SK-N-SH (cell line): ENCODE measurements around the gene ADAMTS6. TPM values are rescaled to one million over a fixed set of nuclear protein-coding genes. Genes with fewer than 3 reads are reported as not detected.

ENCODE experiments used
- CTCF ChIA-PET: fragments of 300-600, 350-600 bp; formaldehyde crosslinking; extraction: SDS; loops from one replicate; lab custom pipeline; 2021; lab: Yijun Ruan, JAX
- POLR2A ChIA-PET: fragments of 350-600 bp; sonication (Branson Sonifier 250); formaldehyde crosslinking; extraction: SDS; loops from one replicate; lab custom pipeline; 2020; ENCODE audit warnings: antibody characterized with exemption, inconsistent platforms; lab: Yijun Ruan, JAX
- DNase-seq: peaks from one replicate; pipeline ENCODE4 v3.0.0; 2012
- H2AFZ ChIP-seq: fragments of 200-600 bp; sonication (generic); 2 replicates; pipeline ENCODE4 v1.8.1; 2016; ENCODE audit warnings: antibody characterized with exemption, mild to moderate bottlenecking, low read depth
- H3F3A ChIP-seq: fragments of 200-600 bp; sonication (generic); replicated peaks from 2 replicates; pipeline ENCODE3; 2016; ENCODE audit warnings: antibody characterized with exemption, mild to moderate bottlenecking; ENCODE audit not compliant: insufficient read depth
- H3K27ac ChIP-seq, 2 experiments: fragments of 200-500 bp in 1 of 2; fragments of 200-600 bp in 1 of 2; sonication (Bioruptor generic) in 1 of 2; sonication (generic), shearing (Covaris generic) in 1 of 2; 2 replicates each; pipeline versions ENCODE4 v1.5.1 to v1.6.1; 2014 to 2016; ENCODE audit warnings: low read depth in 2 of 2, inconsistent platforms in 1 of 2, low read length in 1 of 2, mild to moderate bottlenecking in 1 of 2, mixed read lengths in 1 of 2
- H3K27me3 ChIP-seq: fragments of 200-600 bp; sonication (generic), shearing (Covaris generic); 2 replicates; pipeline ENCODE4 v1.6.1; 2016; ENCODE audit warnings: mixed run types; ENCODE audit not compliant: insufficient read depth
- H3K36me3 ChIP-seq, 2 experiments: fragments of 200-500 bp in 1 of 2; fragments of 200-600 bp in 1 of 2; sonication (Bioruptor generic) in 1 of 2; sonication (generic) in 1 of 2; replicated peaks in 1 of 2; 2 replicates each; pipeline versions ENCODE3 to v1.5.1; 2014 to 2016; ENCODE audit warnings: low read length in 1 of 2, mild to moderate bottlenecking in 1 of 2; ENCODE audit not compliant: insufficient read depth in 2 of 2, control insufficient read depth in 1 of 2
- H3K4me1 ChIP-seq, 2 experiments: fragments of 200-500 bp in 1 of 2; fragments of 200-600 bp in 1 of 2; sonication (Bioruptor generic) in 1 of 2; sonication (generic), shearing (Covaris generic) in 1 of 2; 2 replicates each; pipeline versions ENCODE4 v1.5.1 to v1.6.1; 2014 to 2016; ENCODE audit warnings: low read depth in 1 of 2, low read length in 1 of 2, mixed run types in 1 of 2; ENCODE audit not compliant: insufficient read depth in 2 of 2, control insufficient read depth in 1 of 2
- H3K4me2 ChIP-seq: fragments of 200-600 bp; sonication (generic), shearing (Covaris generic); 2 replicates; pipeline ENCODE4 v1.6.1; 2017; ENCODE audit warnings: mixed run types
- H3K4me3 ChIP-seq, 2 experiments: fragments of 200-500 bp in 1 of 2; fragments of 200-600 bp in 1 of 2; sonication (Bioruptor generic) in 1 of 2; sonication (generic), shearing (Covaris generic) in 1 of 2; 2 replicates each; pipeline versions ENCODE4 v1.5.1 to v1.8.1; 2014 to 2016; ENCODE audit warnings: low read depth in 2 of 2, inconsistent platforms in 1 of 2, low read length in 1 of 2, mild to moderate bottlenecking in 1 of 2, mixed read lengths in 1 of 2, moderate library complexity in 1 of 2
- H3K79me2 ChIP-seq: fragments of 200-600 bp; sonication (generic); 2 replicates; pipeline ENCODE4 v1.8.1; 2017; ENCODE audit warnings: mild to moderate bottlenecking; ENCODE audit not compliant: insufficient read depth
- H3K9ac ChIP-seq: fragments of 200-600 bp; sonication (generic); 2 replicates; pipeline ENCODE4 v1.6.1; 2017; ENCODE audit warnings: mixed run types
- H3K9me2 ChIP-seq: fragments of 200-600 bp; sonication (generic); 2 replicates; pipeline ENCODE4 v1.6.1; 2017; ENCODE audit warnings: mixed run types
- H3K9me3 ChIP-seq: fragments of 200-600 bp; sonication (generic); 2 replicates; pipeline ENCODE4 v1.6.1; 2017; ENCODE audit warnings: mixed run types, mild to moderate bottlenecking, moderate library complexity
- H4K20me1 ChIP-seq: fragments of 200-600 bp; sonication (generic); 2 replicates; pipeline ENCODE4 v1.6.1; 2017; ENCODE audit warnings: mild to moderate bottlenecking, mixed run types; ENCODE audit not compliant: insufficient read depth
- CHD2 ChIP-seq: fragments of 150-350 bp; IDR thresholded peaks from 2 replicates; pipeline ENCODE4 v1.6.1; 2018; ENCODE audit warnings: low read length; ENCODE audit not compliant: partially characterized antibody
- EP300 ChIP-seq, 2 experiments: IDR thresholded peaks; 2 replicates each; pipeline versions ENCODE4 v1.4.0 to v1.6.1; 2012; ENCODE audit warnings: borderline replicate concordance in 1 of 2, low read depth in 1 of 2, low read length in 1 of 2
- GABPA ChIP-seq: IDR thresholded peaks from 2 replicates; pipeline ENCODE4 v1.4.0; 2012; ENCODE audit warnings: low read depth, mild to moderate bottlenecking
- JUND ChIP-seq: IDR thresholded peaks from 2 replicates; pipeline ENCODE4 v1.4.0; 2012
- MAX ChIP-seq: IDR thresholded peaks from 2 replicates; pipeline ENCODE4 v1.4.0; 2012; ENCODE audit warnings: low read depth
- NFIC ChIP-seq: IDR thresholded peaks from 2 replicates; pipeline ENCODE4 v1.4.0; 2012; ENCODE audit warnings: borderline replicate concordance
- PBX3 ChIP-seq: IDR thresholded peaks from 2 replicates; pipeline ENCODE4; 2012
- POLR2AphosphoS5 ChIP-seq: IDR thresholded peaks from 2 replicates; pipeline ENCODE4 v1.6.1; 2012; ENCODE audit warnings: low read depth, low read length
- RAD21 ChIP-seq: IDR thresholded peaks from 2 replicates; pipeline ENCODE4 v1.6.1; 2012; ENCODE audit warnings: mild to moderate bottlenecking, low read length
- RCOR1 ChIP-seq: fragments of 150-350 bp; IDR thresholded peaks from 2 replicates; pipeline ENCODE4 v1.6.1; 2017; ENCODE audit warnings: antibody characterized with exemption, low read length
- REST ChIP-seq: IDR thresholded peaks from 2 replicates; pipeline ENCODE4 v1.6.1; 2012; ENCODE audit warnings: mild to moderate bottlenecking, low read depth, low read length, moderate library complexity
- YY1 ChIP-seq: IDR thresholded peaks from 2 replicates; pipeline ENCODE4 v1.4.0; 2012; ENCODE audit warnings: low read depth, mild to moderate bottlenecking
- ZBTB33 ChIP-seq: IDR thresholded peaks from 2 replicates; pipeline ENCODE4 v1.4.0; 2012; ENCODE audit warnings: low read depth, borderline replicate concordance
- WGBS: methylation state at CpG from one replicate; pipeline ENCODE4 v1.1.6; 2017; ENCODE audit warnings: low lambda C conversion rate; 5-methylcytosine and 5-hydroxymethylcytosine counted together
- polyA plus RNA-seq, 3 experiments: library from polyadenylated mRNA; depleted of rRNA; stranded (reverse); fragments of >200 nt; gene quantifications; 2 replicates each; pipeline ENCODE4 v1.2.3, GENCODE V29; 2012

ADAMTS6 gene
- polyA plus RNA-seq, 1 of the 3 experiments (the other 2 are of a cell fraction): 15.0 TPM

- WGBS: 89% methylated on average over 2 of the region's 2 CpGs
- H3K9me3 ChIP-seq: no peaks in the 10 kb centered on the region
- ChIA-PET CTCF (no interaction called here), POLR2A (no interaction called here)
- H3K27me3 ChIP-seq: no peaks in the 10 kb centered on the region
- no peaks in the 10 kb centered on the region for H3K36me3 ChIP-seq
- peaks cover 0 to 4% of the 10 kb centered on the region in 2 experiments; a peak in 2 of 4 replicates for H3K4me1 ChIP-seq
- H3K4me3 ChIP-seq: no peak overlapping the region
- H3K27ac ChIP-seq: no peak overlapping the region
- H3F3A ChIP-seq: no peaks in the 10 kb centered on the region
- H3K4me2 ChIP-seq: no peak overlapping the region
- no peaks in the 10 kb centered on the region for H3K79me2 ChIP-seq
- H2AFZ ChIP-seq: no peak overlapping the region
- no peaks in the 10 kb centered on the region for H4K20me1 ChIP-seq
- no peak overlapping the region for H3K9ac ChIP-seq
- TF ChIP-seq REST: no peak
- no peak for TF ChIP-seq JUND
- TF ChIP-seq MAX: no peak
- TF ChIP-seq POLR2AphosphoS5: no peak
- no peak for TF ChIP-seq YY1
- no peak for TF ChIP-seq PBX3
- TF ChIP-seq GABPA: no peak
- no peak for TF ChIP-seq CHD2
- TF ChIP-seq EP300 (IDR thresholded peaks at IDR 0.05; ENCODE audit: borderline replicate concordance in 1 of 2, low read depth in 1 of 2, low read length in 1 of 2): no peak
- no peak for TF ChIP-seq ZBTB33
- TF ChIP-seq RCOR1: no peak
- TF ChIP-seq NFIC: no peak
- TF ChIP-seq RAD21: no peak
- H3K9me2 ChIP-seq: no peaks in the 10 kb centered on the region
- no peak for DNase-seq
Observed at GRCh38 chr5:65133477-65134110, 348.1 kb downstream of the ADAMTS6 start.
